Progenitor cell of endocrine pancreas (in vitro differentiated cells): Measurements from ENCODE around the gene TMEM202. TPM values are rescaled to one million over a fixed set of nuclear protein-coding genes. Genes with fewer than 3 reads are reported as not detected.
"Not testable (repeated sequence)": the region's sequence is repeated elsewhere in the genome, so short reads cannot be mapped to it uniquely, and the experiment has no call there.

ENCODE experiments used
- DNase-seq: peaks from one replicate; pipeline ENCODE4 v3.0.0; 2021; ENCODE audit warnings: low spot score; ENCODE audit not compliant: unreplicated experiment
- H3K27ac Mint-ChIP-seq: 2 replicates; pipeline ENCODE4 v1.8.0; 2021; ENCODE audit warnings: mild to moderate bottlenecking, moderate library complexity, mixed read lengths
- H3K27me3 Mint-ChIP-seq: 2 replicates; pipeline ENCODE4 v1.8.0; 2021; ENCODE audit warnings: mixed read lengths
- H3K36me3 Mint-ChIP-seq: 2 replicates; pipeline ENCODE4 v1.8.0; 2022; ENCODE audit warnings: mixed read lengths; ENCODE audit not compliant: insufficient read depth
- H3K4me1 Mint-ChIP-seq: 2 replicates; pipeline ENCODE4 v1.8.0; 2021; ENCODE audit warnings: low read depth, mixed read lengths
- H3K4me3 Mint-ChIP-seq: 2 replicates; pipeline ENCODE4 v1.8.0; 2021; ENCODE audit warnings: low read depth, mild to moderate bottlenecking, moderate library complexity, mixed read lengths
- H3K9me3 Mint-ChIP-seq: 2 replicates; pipeline ENCODE4 v1.8.0; 2021; ENCODE audit warnings: low read depth, mixed read lengths
- total RNA-seq: library from RNA; stranded (reverse); gene quantifications from 2 replicates; pipeline ENCODE4 v1.2.1, GENCODE V29; 2021
- TF ChIP-seq, protein P1 (sequence below): fragments of 200-600 bp; sonication (generic); IDR thresholded peaks from one replicate; pipeline ENCODE4 v1.5.0; 2021; ENCODE audit warnings: antibody characterized with exemption, mild to moderate bottlenecking; ENCODE audit not compliant: unreplicated experiment

TMEM202 gene
- total RNA-seq, 1 donor from 2014 or later, result not detected

DNA sequence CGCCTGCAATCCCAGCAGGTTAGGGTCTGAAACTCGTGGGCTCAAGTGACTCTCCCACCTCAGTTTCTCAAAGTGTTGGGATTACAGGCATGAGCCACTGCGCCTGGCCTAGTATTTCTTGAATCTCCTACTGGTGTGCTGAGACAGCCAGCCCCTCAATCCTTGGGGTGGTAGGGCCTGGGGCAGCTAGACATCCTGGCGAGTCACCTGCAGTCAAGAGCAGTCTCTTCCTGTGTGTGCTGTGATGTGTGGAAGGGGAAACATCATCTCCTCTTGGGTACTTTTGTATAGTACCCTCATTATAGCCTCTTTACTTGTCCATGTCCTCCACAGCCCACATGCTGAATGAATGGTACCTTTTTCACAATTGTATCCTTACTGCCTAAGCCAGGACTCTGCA, 17.4 kb upstream of the TMEM202 start:
- TF ChIP-seq, protein P1, sequence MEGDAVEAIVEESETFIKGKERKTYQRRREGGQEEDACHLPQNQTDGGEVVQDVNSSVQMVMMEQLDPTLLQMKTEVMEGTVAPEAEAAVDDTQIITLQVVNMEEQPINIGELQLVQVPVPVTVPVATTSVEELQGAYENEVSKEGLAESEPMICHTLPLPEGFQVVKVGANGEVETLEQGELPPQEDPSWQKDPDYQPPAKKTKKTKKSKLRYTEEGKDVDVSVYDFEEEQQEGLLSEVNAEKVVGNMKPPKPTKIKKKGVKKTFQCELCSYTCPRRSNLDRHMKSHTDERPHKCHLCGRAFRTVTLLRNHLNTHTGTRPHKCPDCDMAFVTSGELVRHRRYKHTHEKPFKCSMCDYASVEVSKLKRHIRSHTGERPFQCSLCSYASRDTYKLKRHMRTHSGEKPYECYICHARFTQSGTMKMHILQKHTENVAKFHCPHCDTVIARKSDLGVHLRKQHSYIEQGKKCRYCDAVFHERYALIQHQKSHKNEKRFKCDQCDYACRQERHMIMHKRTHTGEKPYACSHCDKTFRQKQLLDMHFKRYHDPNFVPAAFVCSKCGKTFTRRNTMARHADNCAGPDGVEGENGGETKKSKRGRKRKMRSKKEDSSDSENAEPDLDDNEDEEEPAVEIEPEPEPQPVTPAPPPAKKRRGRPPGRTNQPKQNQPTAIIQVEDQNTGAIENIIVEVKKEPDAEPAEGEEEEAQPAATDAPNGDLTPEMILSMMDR, result no peak
- Mint-ChIP-seq H3K27me3 (peaks cover 45% of the 10 kb centered on the region), H3K4me3 (no peak overlapping the region), H3K9me3 (no peaks in the 10 kb centered on the region), H3K36me3 (no peaks in the 10 kb centered on the region), H3K27ac (no peak overlapping the region), H3K4me1 (peaks cover 10% of the 10 kb centered on the region)
- no peak for DNase-seq

GRCh38 chr15:72382146-72382545, 16.0 kb upstream of the TMEM202 start:
- Mint-ChIP-seq H3K4me1 (no peaks in the 10 kb centered on the region), H3K9me3 (no peaks in the 10 kb centered on the region), H3K36me3 (no peaks in the 10 kb centered on the region), H3K27me3 (peaks cover 54% of the 10 kb centered on the region), H3K27ac (no peak overlapping the region), H3K4me3 (no peak overlapping the region)
- no peak for DNase-seq
- TF ChIP-seq, protein P1, result peak; percentile 36

GRCh38 chr15:72387741-72388140, 10.4 kb upstream of the TMEM202 start:
- H3K4me3 Mint-ChIP-seq, result no peak overlapping the region
- TF ChIP-seq, protein P1, result no peak
- H3K27ac Mint-ChIP-seq, result no peak overlapping the region

GRCh38 chr15:72389231-72389630, 8.9 kb upstream of the TMEM202 start:
- Mint-ChIP-seq H3K36me3 (no peaks in the 10 kb centered on the region), H3K27ac (no peak overlapping the region), H3K27me3 (peaks cover 66% of the 10 kb centered on the region)

More at GRCh38 chr15:72387741-72388140, 10.4 kb upstream of the TMEM202 start:
- H3K36me3 Mint-ChIP-seq, result no peaks in the 10 kb centered on the region
- H3K27me3 Mint-ChIP-seq, result peaks cover 73% of the 10 kb centered on the region
- H3K9me3 Mint-ChIP-seq, result no peaks in the 10 kb centered on the region
- peaks cover 2% of the 10 kb centered on the region for H3K4me1 Mint-ChIP-seq
- DNase-seq, result no peak

GRCh38 chr15:72396331-72396730, 1.8 kb upstream of the TMEM202 start:
- not testable (repeated sequence) for H3K36me3 Mint-ChIP-seq, DNase-seq, H3K27ac Mint-ChIP-seq, H3K4me3 Mint-ChIP-seq, H3K9me3 Mint-ChIP-seq, H3K4me1 Mint-ChIP-seq
- H3K27me3 Mint-ChIP-seq, result peaks cover 36% of the 10 kb centered on the region

More at GRCh38 chr15:72389231-72389630, 8.9 kb upstream of the TMEM202 start:
- DNase-seq, result no peak
- TF ChIP-seq, protein P1, result no peak
- Mint-ChIP-seq H3K4me3 (no peak overlapping the region), H3K4me1 (peaks cover 2% of the 10 kb centered on the region), H3K9me3 (no peaks in the 10 kb centered on the region)

GRCh38 chr15:72398648-72399047, 543 bp downstream of the TMEM202 start:
- Mint-ChIP-seq H3K27ac (no peak overlapping the region), H3K4me3 (no peak overlapping the region), H3K4me1 (no peaks in the 10 kb centered on the region), H3K36me3 (peaks cover 1% of the 10 kb centered on the region), H3K27me3 (peaks cover 50% of the 10 kb centered on the region), H3K9me3 (peaks cover 6% of the 10 kb centered on the region)
- TF ChIP-seq, protein P1, result no peak
- DNase-seq, result no peak
